AG09309 (cell line): ENCODE measurements around the gene CS.

ENCODE experiments used
- DNase-seq: peaks from one replicate; pipeline ENCODE4 v3.0.0-alpha.2; 2010; ENCODE audit warnings: low read depth
- H3K4me3 ChIP-seq: 2 replicates; pipeline ENCODE4 v1.5.1; 2011; ENCODE audit warnings: mild to moderate bottlenecking, low read depth, low read length, moderate library complexity; ENCODE audit not compliant: control insufficient read depth
- TF ChIP-seq, protein P1 (sequence below): IDR thresholded peaks from 2 replicates; pipeline ENCODE4 v1.5.1; 2011; ENCODE audit warnings: mild to moderate bottlenecking, low read depth, low read length, inconsistent platforms; ENCODE audit not compliant: insufficient read depth, control insufficient read depth; ENCODE audit errors: missing control alignments

The CS gene

DNA sequence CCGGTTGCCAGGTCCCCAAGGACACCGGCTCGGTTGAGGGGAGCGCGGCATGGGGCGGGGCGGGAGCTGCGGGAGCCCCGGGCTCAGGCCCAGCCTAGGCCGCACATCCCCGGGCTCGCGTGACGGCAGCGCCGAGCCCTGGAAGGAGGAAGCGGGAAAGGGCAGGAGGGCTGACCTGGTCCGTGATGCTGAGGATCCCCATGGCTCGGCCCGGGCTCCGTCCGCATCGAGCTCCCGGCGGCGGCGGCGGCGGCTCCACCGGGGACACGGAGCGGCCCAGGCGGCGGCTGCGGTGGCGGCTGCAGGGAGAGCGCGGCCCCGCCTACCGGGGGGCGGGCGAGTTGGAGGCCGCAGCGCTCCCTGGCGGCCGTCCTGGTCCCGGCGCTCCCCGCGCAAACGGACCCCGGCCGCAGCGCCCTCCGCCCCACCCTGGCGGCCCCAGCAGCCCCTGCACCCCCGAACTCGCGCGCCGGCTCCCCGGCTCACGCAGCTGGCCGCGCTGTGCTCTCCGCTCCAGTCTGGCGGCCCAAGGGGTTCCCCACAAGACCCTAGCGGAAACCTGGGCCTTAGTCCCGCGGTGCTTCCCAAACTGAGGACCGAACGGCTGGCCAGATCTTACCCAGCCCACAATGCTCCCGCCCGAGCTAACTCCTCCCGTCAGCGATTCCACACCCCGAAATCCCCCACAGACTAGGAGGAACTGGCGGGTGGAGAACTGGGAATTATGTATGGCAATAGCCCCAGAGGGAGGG lies 41.9 kb downstream of the CS start, which contains the start of gene ANKRD52:
TSS of gene ANKRD52 (minus strand) at position 317 of the 752 bp plus-strand sequence. CDS start at position 202, 115 bp downstream.
- peak within 1 kb of the TSS; percentile 77 for H3K4me3 ChIP-seq
- DNase-seq, result peak; percentile 37
- TF ChIP-seq, protein P1, sequence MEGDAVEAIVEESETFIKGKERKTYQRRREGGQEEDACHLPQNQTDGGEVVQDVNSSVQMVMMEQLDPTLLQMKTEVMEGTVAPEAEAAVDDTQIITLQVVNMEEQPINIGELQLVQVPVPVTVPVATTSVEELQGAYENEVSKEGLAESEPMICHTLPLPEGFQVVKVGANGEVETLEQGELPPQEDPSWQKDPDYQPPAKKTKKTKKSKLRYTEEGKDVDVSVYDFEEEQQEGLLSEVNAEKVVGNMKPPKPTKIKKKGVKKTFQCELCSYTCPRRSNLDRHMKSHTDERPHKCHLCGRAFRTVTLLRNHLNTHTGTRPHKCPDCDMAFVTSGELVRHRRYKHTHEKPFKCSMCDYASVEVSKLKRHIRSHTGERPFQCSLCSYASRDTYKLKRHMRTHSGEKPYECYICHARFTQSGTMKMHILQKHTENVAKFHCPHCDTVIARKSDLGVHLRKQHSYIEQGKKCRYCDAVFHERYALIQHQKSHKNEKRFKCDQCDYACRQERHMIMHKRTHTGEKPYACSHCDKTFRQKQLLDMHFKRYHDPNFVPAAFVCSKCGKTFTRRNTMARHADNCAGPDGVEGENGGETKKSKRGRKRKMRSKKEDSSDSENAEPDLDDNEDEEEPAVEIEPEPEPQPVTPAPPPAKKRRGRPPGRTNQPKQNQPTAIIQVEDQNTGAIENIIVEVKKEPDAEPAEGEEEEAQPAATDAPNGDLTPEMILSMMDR, result peak; percentile 40

DNA sequence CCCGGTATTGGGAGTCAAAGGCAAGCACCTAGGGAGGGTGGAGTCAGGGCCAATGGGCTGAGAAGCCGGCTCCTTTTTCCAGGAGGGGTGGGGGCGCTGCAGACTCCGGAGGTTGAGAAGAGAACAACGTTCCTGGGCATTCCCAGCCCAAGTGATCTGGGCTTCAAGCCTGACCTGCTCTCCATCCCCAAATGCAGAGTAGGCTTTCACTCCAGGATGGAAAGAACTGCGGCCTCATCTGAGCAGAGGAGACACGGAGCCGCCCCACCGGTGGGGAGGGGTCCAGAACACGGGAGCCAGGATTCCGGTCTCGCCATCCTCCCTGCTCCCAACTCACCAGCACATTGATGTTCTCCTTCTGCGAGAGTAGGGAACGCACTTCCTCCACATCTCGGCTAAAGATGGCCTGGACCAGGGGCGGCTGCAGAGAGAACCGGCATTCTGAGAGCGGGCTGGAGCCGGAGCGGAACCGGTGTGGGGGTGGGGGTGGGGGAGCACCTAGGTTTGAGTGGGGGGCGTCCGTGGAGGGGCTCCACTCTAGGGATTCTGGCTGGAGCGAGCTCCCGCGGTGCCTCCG lies 42.6 kb downstream of the CS start:
- peak overlapping the region; percentile 77 for H3K4me3 ChIP-seq
- TF ChIP-seq, protein P1, result peak; percentile 25
- no peak for DNase-seq

DNA sequence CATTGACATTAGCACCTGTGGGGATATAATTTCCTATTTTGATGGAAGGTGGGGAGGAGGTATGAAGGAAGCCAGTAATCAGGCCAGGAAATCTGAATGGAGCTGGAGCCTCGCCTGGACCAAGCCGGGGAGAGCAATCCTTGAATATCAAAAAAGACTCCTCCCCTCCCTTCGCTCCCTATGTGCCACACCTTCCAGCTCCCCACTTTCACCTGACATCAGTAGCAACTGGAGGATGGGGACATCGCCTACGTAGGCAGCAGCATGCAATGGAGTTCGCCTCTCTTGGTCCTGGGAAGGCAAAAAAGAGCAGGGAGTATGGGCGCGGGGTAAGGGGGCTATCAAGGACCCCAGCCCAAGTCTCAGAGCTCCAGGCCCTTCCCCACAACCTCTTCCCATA lies 43.1 kb downstream of the CS start:
- no peak for DNase-seq
- TF ChIP-seq, protein P1, result no peak
- H3K4me3 ChIP-seq, result peak overlapping the region; percentile 77

DNA sequence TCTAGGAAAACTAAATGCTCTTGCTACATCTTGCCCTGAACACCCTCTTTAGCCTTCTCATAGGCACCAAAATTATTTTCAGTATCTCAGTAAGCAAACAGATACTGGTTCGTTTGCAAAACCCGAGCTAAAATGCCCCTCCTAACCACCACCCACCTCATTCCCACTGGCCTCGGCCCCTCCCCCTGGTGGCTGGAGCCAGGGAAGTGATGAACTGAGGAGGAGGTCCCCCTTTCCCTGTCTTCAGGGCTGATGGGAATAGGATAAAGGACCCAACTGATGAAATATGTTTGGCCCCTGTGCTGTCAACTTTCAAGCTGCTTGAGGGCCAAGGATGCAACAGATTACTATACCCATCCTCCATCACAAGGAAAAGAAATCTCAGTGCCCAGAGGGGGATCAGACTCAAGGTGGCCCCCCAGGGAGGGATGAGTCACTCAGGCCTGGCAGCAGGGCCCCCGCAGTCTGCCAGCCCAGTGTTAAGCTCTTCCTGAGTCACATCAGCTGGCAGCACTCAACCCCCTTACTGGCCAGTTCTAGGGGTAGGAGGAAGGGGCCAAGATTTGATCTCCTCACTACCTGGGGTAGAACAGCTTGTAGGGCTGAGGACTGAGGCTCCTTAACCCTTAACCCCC lies 43.7 kb downstream of the CS start:
- TF ChIP-seq, protein P1, result peak; percentile 9
- DNase-seq, result no peak
- H3K4me3 ChIP-seq, result peak overlapping the region; percentile 77

DNA sequence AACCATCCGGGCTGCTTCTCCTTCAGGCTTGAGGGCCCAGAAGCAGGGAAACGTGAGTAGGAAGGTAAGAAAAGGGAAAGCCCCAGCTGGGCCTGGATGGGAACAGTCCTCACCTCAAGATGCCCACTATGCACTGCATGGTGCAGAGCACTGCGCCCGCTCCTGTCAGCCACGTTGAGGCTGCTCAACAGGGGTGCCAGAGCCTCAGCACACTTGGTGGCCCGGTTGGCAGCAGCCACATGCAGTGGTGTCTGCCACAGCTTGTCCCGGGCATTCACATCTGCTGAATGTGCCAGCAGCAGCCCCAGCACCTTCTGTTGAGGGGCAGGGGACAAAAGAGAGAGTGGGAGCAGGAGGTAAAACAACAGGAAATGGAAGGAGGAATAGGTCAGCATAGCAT lies 44.5 kb downstream of the CS start:
- no peak overlapping the region for H3K4me3 ChIP-seq
- TF ChIP-seq, protein P1, result no peak
- no peak for DNase-seq

DNA sequence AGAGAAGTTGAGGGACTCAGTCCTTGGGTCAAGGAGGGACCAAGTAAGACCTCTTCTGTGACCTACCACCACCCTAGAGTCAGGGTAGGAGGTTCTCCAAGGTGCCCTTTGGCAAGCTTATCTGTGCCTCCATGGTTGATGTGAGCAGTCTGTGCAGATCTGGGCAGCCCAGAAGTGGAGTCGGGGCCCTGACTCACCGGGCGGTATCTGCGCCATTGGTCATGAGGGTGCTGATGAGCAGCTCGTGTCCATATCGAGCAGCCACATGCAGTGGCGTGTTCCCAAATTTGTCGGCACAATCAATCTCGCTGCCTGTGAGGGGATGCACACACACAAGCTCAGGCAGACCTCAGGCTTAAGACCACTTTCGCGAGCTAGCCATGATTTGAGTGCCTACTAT lies 47.0 kb downstream of the CS start:
- DNase-seq, result no peak
- TF ChIP-seq, protein P1, result no peak
- no peak overlapping the region for H3K4me3 ChIP-seq
